HG02970 (cell line): ENCODE results near the gene INSYN2B.

Source experiments
- ATAC-seq: cut with Tn5 transposase; IDR thresholded peaks from one replicate; pipeline ENCODE4 v1.9.1; 2021; ENCODE audit warnings: mild to moderate bottlenecking, moderate library complexity, moderate number of reproducible peaks; ENCODE audit not compliant: unreplicated experiment, low FRiP score

Gene INSYN2B

GRCh38 chr5:169826618-169827017 is 153.7 kb downstream of the INSYN2B start:
- no peak for ATAC-seq

GRCh38 chr5:169817031-169817430 is 163.3 kb downstream of the INSYN2B start:
- no peak for ATAC-seq

- ATAC-seq: no peak
These were observed 165.8 kb downstream of the INSYN2B start for GRCh38 chr5:169814522-169814921.
